HG03108 (cell line): ENCODE results near the gene CHST1.

Experiments used
- ATAC-seq: cut with Tn5 transposase; IDR thresholded peaks from one replicate; pipeline ENCODE4 v1.9.1; 2021; ENCODE audit warnings: moderate library complexity; ENCODE audit not compliant: unreplicated experiment

The CHST1 gene

GRCh38 chr11:45660729-45661438, 4.5 kb downstream of the CHST1 start:
- no peak for ATAC-seq

DNA sequence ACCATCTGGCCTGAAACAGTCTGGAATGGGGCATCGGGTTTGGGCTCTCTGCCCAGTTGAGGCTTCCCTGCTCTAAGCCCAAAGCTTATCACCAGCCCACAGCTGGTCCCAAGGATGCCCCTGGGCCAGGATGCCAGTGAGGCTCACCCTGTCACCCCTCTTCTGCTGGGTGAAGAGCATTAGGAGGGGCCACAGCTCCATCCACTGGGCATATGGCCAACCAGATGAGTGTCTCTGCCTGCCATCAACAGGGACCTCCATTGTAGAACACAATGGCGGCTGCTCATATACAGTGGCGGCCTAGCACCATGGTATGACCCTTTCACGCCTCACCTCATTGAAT, 5.6 kb downstream of the CHST1 start:
- no peak for ATAC-seq

DNA sequence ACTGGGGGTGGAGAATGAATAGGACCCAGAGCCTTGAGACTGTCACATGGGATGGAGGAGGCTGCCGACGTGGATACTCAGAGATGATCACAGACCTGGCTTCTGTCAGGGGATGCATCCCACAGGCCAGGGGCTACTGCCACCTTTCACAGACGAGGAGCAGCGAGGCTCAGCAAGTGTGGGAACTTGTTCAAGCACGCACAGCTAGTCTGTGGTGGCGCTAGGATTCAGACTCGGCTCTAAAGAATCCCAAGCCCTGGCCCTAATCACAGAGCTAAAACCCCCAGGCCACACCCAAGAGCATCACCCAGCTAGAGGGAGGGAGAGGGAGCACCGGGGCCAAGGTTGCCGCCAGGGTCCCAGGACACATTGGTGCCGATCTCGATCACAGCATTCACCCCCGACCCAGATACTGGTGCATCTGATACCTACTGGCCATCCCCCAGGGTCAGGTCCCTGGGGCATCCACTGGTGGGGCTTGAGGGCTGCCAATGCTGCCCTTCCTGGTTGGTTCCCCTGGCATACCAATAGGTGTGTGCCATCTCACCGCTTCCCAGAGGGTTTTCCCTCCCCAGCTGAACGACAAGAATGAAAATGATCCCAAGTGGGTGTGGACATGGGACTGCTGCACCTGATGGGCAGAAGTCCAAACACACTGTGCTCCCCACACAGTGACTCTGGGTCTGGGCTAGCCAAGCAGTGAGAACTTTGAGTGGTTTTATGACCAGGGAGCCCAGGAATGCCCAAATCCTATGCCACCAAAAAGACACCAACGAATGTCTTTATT, 6.2 kb downstream of the CHST1 start:
- no peak for ATAC-seq

DNA sequence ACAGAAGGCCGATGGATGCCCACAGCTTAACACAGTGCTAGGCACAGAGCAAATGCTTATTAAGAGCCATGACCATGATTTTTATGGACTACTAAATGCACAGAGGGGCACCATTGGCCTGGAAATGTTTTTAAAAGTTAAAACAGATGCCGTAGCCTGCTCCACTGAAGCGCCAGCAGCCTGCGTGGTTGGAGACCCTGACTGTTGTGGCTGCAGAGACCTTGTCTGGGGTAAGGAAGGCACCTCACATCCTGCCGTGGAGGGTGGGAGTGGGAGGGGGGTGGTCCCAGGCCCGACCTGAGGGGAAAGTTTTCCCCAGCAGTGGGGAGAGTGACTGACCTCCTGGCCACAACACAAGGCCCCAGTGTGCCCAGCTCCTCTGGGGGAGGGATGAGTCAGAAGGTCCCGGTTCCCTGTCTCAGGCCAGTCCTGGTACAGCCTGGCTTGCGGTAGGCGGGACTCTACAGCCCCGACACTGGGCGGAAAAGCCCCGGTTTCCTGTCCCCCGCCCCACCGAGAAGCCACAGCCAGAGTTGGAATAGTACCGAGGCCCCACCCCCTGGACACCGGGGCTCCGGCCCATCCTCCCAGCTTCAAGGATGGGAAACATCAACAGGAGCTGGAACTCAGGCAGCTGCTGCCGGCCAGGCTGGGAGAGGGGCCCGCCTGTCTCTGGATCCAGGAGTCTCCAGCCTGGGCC, 7.0 kb downstream of the CHST1 start:
- ATAC-seq: no peak

DNA sequence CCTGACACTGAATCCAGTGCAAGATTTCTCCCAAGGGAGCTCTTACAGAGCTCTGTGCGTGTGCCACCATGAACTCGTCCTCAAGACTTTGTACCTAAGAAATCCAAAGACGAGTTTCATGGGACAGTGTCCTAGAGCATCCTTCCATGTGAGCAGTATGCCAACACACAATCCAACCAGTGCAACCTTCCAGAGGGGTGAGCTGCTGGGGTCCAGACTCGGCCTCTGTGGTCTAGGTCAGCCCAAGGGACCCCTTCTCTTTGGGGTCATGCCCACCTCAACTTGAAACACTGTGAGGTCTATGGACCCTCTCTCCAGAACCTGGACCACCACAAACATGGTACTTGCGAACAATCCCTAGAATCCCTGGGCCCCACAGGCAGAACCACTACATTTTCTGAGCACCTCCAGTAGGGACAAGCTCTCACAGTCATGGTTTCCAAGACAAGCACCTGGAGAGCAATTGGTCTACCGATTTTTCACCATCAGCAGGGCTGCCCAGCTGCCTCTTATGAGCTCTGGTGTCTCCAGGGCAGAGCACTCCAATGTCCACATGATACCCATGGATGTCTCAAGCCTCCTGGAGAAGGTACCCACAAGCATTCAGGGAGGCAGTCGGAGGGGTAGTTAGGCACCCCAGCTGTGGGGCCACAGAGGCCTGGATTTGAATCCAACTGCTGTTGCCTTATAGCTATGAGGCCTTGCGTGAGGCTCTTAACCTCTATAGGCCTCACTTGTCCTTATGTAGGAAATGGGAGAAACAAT, 7.7 kb downstream of the CHST1 start:
- no peak for ATAC-seq

GRCh38 chr11:45655831-45656230, 9.6 kb downstream of the CHST1 start:
- no peak for ATAC-seq

- peak; percentile 61 for ATAC-seq
Observed at GRCh38 chr11:45655347-45655756, 10.1 kb downstream of the CHST1 start.

DNA sequence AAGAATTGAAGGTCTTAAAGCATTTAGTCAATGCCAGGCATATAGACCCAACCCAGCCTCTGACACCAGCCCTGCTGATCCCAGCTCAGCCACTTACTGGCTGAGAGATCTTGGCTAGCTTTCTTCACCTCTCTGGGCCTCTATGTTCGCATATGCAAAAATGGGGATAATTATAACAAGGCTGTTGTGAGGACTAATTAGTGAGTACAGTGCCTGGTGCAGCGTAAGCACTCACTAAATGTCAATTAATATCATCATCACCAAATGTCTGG, 10.5 kb downstream of the CHST1 start:
- no peak for ATAC-seq

- no peak for ATAC-seq
Observed at GRCh38 chr11:45654231-45655011, 11.0 kb downstream of the CHST1 start.

DNA sequence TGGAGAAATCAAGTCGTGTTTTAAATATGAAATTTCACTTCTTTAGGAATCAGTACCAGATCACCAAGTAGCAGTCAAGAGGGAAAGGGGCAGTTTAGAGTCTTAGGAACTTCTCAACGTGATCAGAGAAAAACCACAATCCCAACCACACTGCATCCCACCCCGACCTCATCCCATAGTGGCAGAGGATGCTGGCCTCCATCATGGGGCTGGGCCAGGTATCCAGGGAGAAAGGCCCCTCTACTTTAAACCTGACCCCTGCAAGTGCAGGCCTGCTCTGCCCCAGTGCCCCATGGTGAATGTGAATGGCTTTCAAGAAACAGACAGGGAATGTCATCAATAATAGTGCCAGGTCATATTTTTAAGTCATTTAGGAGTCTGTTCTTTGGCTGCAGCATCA, 12.1 kb downstream of the CHST1 start:
- no peak for ATAC-seq

GRCh38 chr11:45652781-45653180, 12.6 kb downstream of the CHST1 start:
- ATAC-seq: no peak

DNA sequence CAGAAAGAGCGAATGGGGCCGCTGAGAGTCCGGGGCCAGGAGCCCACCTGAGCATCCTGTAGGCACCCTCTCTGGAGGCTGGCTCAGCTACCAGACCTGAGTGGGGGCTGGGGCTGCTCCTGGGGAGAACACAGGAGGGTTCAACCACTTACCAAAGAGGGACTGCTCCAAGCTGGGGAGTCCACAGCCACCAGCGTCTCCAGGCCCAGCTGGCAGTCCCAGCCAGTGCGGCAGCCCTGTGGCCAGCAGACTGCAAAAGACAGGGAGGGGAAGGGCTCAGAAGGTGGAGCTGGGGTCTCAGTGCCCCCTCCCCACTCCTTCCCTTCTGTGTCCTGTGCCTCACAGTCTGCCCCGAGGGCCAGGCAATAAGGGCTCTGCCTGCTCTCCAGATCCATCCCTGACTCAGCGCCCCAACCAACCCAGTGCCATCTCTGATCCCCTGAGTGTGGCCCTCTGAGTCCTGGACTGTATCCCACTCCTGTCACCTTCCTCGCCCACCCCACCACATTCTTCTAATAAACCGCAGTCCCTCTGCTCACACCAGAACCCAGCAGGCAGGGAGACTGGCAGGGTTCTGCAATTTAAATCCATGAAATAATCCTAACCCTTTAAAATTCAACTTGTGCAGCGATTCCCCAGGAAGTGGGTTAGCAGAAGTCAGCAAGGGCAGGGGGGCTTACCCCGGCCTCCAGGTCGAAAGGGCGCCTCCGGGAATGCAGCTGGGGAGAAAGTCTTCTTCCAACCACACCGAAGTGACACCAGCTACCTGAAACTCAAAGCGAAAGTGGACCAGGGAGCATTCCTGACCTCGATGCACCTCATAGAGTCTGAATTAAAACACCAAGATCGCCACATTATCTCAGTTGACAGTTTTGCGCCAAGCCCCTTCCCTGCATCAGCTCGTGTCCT, 13.3 kb downstream of the CHST1 start:
- no peak for ATAC-seq

DNA sequence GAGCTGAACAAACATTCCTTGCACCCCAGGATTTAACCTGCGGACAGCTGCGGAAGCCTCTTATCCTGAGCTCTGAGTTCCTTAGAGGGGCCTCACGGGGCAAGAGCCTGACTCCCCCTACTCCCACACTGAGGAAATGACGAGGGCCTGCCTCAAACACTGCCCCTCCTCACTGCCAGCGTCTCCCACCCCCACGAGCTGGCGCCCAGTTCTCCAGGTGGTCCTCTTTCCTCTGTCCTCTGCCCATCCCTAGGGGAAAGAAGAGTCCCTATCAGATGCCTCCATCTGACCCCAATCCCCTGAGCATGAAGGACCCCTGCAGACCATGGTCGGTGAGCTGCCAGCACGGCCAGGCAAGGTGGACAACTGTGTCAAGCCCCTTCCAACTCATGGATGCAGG, 14.3 kb downstream of the CHST1 start:
- no peak for ATAC-seq

GRCh38 chr11:45650166-45651095, 15.0 kb downstream of the CHST1 start:
- no peak for ATAC-seq

GRCh38 chr11:45649544-45650165, 15.8 kb downstream of the CHST1 start:
- no peak for ATAC-seq

GRCh38 chr11:45648931-45649330, 16.5 kb downstream of the CHST1 start:
- no peak for ATAC-seq

- ATAC-seq: no peak
Observed at GRCh38 chr11:45647786-45648185, 17.6 kb downstream of the CHST1 start.

GRCh38 chr11:45647329-45647728, 18.1 kb downstream of the CHST1 start:
- ATAC-seq: no peak
